VCaP (cell line): Measurements from ENCODE around the gene BCL2L15.

Experiments
- H3K27ac ChIP-seq: fragments of 450-650 bp; 2 replicates; pipeline ENCODE4 v1.5.1; 2017
- TF ChIP-seq, protein P1 (sequence below): fragments of 450-650 bp; conservative IDR thresholded peaks from 2 replicates; pipeline ENCODE4 v1.5.1; 2017; ENCODE audit warnings: mild to moderate bottlenecking, moderate library complexity

The BCL2L15 gene

GRCh38 chr1:113930499-113931161, 43.2 kb upstream of the BCL2L15 start:
- TF ChIP-seq, protein P1, sequence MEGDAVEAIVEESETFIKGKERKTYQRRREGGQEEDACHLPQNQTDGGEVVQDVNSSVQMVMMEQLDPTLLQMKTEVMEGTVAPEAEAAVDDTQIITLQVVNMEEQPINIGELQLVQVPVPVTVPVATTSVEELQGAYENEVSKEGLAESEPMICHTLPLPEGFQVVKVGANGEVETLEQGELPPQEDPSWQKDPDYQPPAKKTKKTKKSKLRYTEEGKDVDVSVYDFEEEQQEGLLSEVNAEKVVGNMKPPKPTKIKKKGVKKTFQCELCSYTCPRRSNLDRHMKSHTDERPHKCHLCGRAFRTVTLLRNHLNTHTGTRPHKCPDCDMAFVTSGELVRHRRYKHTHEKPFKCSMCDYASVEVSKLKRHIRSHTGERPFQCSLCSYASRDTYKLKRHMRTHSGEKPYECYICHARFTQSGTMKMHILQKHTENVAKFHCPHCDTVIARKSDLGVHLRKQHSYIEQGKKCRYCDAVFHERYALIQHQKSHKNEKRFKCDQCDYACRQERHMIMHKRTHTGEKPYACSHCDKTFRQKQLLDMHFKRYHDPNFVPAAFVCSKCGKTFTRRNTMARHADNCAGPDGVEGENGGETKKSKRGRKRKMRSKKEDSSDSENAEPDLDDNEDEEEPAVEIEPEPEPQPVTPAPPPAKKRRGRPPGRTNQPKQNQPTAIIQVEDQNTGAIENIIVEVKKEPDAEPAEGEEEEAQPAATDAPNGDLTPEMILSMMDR, result no peak
- peak overlapping the region; percentile 83 for H3K27ac ChIP-seq

GRCh38 chr1:113929750-113930498, 42.5 kb upstream of the BCL2L15 start:
- H3K27ac ChIP-seq, result peak overlapping the region; percentile 83
- TF ChIP-seq, protein P1, result peak; percentile 18; the same call in 1 of the 2 replicates

- TF ChIP-seq, protein P1, result no peak
Observed at GRCh38 chr1:113928941-113929749, 41.8 kb upstream of the BCL2L15 start, which contains the start of gene HIPK1. HIPK1 (plus strand) TSS chr1:113929324.

DNA sequence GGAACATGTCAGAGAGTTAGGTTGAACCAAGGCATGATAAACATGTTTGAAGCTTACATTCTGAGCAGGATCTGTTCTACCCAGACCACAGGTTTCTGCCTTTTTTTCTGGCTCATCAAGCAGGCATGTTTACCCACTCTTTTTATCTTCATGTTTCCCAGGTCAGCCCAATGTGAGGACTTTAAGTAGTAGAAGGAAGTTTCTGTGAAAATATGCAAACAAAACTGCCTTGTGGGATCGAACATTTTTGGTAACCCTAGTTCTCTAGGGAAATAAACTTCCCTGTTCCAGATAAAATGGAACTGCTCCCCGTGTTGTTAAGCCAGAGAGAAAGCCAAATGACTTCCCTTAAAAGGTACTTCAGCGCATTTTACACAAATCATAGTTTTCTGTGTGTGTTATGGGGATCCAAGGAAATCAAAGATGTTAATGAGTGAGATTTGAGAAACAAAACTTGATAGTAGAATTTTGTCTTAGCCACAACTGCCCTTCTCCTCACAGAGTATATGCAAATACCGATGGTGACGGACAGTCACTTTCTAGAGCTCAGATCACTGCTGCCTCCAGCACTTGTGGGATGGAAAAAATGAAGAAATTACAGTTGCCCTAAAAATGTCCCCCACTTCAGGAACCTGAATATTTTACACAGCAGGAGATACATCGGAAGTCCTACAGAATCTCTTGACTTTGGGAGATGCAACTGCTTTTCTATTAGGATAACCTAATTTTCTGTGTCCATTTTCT, 41.0 kb upstream of the BCL2L15 start:
- TF ChIP-seq, protein P1, result no peak
- H3K27ac ChIP-seq, result peak overlapping the region; percentile 83

More at GRCh38 chr1:113928941-113929749, 41.8 kb upstream of the BCL2L15 start, which contains the start of gene HIPK1:
- H3K27ac ChIP-seq, result peak within 1 kb of the TSS; percentile 83

- TF ChIP-seq, protein P1, result no peak
- no peak overlapping the region for H3K27ac ChIP-seq
Observed at GRCh38 chr1:113924473-113924872, 37.1 kb upstream of the BCL2L15 start.

GRCh38 chr1:113922957-113923356, 35.6 kb upstream of the BCL2L15 start:
- no peak overlapping the region for H3K27ac ChIP-seq
- TF ChIP-seq, protein P1, result no peak
